Lower leg skin (tissue), 4 donors: ENCODE data around the gene CDK16. TPM values are rescaled to one million over a fixed set of nuclear protein-coding genes. Genes with fewer than 3 reads are reported as not detected.

ENCODE experiments used
- DNase-seq, 2 donors: peaks; one replicate each; pipeline ENCODE4 v3.0.0-alpha.2; 2019; ENCODE audit warnings: low spot score in 2 of 2
- H3K4me3 ChIP-seq: fragments of 200-600 bp; sonication (generic); 2 replicates; pipeline ENCODE4 v1.5.1; 2017; ENCODE audit warnings: mild to moderate bottlenecking, low read depth; ENCODE audit not compliant: poor library complexity, severe bottlenecking
- POLR2A ChIP-seq, 2 donors: fragments of 450-650 bp; IDR thresholded peaks; one replicate each; pipeline ENCODE4 v1.6.1; 2016 to 2017; ENCODE audit warnings: antibody characterized with exemption in 2 of 2, mild to moderate bottlenecking in 1 of 2, moderate library complexity in 1 of 2
- WGBS, 2 donors: methylation state at CpG; one replicate each; pipeline ENCODE4 v1.1.5; 2018; 5-methylcytosine and 5-hydroxymethylcytosine counted together
- intact Hi-C: fragments of 100-400 bp; cut with DNase I; formaldehyde crosslinking; loops from one replicate; pipeline ENCODE4 v1.15.0; 2023; ENCODE audit warnings: low total_unique reads
- total RNA-seq, 4 donors: library from RNA; depleted of rRNA; stranded (reverse); fragments of >200 nt; gene quantifications; one replicate each; pipeline ENCODE4 v1.1.0, GENCODE V29; 2016
- TF ChIP-seq, protein P1 (sequence below), 3 donors: fragments of 450-650 bp; IDR thresholded peaks; one replicate each; pipeline ENCODE4 v1.5.1; 2016; ENCODE audit warnings: antibody characterized with exemption in 3 of 3, mild to moderate bottlenecking in 3 of 3, moderate library complexity in 2 of 3

The CDK16 gene
- total RNA-seq, 4 donors from 2014 or later: 57.7 to 98.0 (median 73.5) TPM

DNA sequence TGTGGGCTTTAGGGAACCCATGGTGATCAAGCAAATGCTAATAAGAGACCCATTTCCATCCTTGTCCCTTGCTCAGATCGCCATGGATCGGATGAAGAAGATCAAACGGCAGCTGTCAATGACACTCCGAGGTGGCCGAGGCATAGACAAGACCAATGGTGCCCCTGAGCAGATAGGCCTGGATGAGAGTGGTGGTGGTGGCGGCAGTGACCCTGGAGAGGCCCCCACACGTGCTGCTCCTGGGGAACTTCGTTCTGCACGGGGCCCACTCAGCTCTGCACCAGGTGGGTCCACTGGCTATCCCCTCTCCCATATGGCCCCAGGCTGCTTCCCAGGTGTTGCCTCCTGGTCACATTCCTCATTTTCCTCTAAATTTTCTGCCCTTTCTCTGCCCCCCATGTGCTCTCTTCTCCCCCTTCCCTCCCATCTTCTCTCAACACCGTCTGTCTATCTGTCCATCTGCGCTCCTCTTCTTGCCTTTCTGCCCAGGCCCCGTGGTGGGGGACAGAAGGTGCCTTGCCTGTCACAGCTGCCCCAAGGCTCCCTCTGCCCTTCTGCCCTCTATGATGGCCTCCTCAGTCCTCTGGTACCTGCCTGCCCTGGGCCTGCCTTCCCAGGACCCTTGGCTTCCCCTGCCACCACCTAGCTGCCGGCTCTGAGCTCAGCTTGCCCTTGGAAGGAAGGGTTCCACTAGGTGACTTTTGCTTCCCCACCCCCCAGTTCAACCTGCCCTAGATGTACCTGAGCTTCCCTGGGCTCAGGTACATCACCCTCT, 5.2 kb downstream of the CDK16 start:
- WGBS, 2 donors: 87 to 95% methylated on average over 13 of the region's 13 CpGs
- intact Hi-C loops: no loop called here
- peak in 1 of 2 donors; percentile 80 for DNase-seq
- TF ChIP-seq, protein P1, sequence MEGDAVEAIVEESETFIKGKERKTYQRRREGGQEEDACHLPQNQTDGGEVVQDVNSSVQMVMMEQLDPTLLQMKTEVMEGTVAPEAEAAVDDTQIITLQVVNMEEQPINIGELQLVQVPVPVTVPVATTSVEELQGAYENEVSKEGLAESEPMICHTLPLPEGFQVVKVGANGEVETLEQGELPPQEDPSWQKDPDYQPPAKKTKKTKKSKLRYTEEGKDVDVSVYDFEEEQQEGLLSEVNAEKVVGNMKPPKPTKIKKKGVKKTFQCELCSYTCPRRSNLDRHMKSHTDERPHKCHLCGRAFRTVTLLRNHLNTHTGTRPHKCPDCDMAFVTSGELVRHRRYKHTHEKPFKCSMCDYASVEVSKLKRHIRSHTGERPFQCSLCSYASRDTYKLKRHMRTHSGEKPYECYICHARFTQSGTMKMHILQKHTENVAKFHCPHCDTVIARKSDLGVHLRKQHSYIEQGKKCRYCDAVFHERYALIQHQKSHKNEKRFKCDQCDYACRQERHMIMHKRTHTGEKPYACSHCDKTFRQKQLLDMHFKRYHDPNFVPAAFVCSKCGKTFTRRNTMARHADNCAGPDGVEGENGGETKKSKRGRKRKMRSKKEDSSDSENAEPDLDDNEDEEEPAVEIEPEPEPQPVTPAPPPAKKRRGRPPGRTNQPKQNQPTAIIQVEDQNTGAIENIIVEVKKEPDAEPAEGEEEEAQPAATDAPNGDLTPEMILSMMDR (IDR thresholded peaks at IDR 0.05): no peak
- no peak for TF ChIP-seq POLR2A (IDR thresholded peaks at IDR 0.05)
- no peak overlapping the region for H3K4me3 ChIP-seq

DNA sequence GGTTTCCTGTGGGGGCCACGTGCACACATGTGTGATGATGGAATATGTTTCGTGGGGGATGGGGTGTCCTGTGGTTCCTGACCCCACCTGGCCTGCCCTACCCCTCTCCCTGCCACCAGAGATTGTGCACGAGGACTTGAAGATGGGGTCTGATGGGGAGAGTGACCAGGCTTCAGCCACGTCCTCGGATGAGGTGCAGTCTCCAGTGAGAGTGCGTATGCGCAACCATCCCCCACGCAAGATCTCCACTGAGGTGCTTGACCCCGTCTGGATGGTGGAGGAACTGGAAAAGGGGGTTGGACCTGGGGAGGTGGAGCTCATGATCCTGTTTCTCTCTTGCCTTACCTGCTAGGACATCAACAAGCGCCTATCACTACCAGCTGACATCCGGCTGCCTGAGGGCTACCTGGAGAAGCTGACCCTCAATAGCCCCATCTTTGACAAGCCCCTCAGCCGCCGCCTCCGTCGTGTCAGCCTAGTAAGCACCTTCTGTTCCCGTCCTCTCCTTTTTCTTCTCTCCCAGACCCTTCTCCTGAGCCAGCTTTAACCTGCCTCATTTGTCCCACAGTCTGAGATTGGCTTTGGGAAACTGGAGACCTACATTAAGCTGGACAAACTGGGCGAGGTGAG, 5.9 kb downstream of the CDK16 start:
- peak in 1 of 2 donors; percentile 85 for DNase-seq
- intact Hi-C loops: no loop called here
- H3K4me3 ChIP-seq: no peak overlapping the region
- WGBS, 2 donors: 87 to 94% methylated on average over 15 to 17 of the region's 17 CpGs
- TF ChIP-seq, protein P1 (IDR thresholded peaks at IDR 0.05): no peak
- no peak for TF ChIP-seq POLR2A (IDR thresholded peaks at IDR 0.05)

DNA sequence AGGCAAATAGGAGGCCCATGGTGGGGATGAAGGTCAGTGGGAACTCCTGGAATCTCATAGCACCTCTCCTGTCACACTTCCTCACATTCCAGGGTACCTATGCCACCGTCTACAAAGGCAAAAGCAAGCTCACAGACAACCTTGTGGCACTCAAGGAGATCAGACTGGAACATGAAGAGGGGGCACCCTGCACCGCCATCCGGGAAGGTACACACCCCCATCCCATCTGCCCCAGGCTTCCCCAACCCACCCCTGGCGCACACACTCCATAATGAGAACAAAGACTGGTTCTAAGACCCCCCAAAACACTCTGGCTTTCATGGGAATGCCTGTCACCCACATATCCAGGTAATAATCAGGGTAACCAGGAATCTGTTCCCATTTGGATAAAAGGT, 6.4 kb downstream of the CDK16 start:
- DNase-seq: peak in 1 of 2 donors; percentile 59

DNA sequence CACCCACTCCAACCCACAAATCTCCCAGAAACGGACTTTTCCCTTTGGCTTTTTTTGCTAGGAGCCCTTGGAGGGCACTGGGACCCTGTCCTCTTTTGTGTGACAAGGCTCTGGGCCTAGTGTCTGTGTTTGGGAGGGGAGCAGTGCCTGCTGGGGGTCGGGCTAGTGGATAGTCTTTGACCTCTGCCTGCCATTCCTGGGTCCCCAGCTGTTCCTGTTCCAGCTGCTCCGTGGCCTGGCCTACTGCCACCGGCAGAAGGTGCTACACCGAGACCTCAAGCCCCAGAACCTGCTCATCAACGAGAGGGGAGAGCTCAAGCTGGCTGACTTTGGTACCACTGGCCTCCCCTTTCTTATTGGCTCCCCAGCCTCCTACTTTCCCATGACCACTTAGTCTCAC, 7.6 kb downstream of the CDK16 start:
- TF ChIP-seq, protein P1 (IDR thresholded peaks at IDR 0.05): no peak
- TF ChIP-seq POLR2A (IDR thresholded peaks at IDR 0.05): no peak
- no peak overlapping the region for H3K4me3 ChIP-seq
- intact Hi-C loops: no loop called here
- 76 to 90% methylated on average over 5 to 6 of the region's 6 CpGs for WGBS, 2 donors
- peak in 1 of 2 donors; percentile 60 for DNase-seq

More for the DNA sequence above, 6.4 kb downstream of the CDK16 start:
- intact Hi-C loops: no loop called here
- TF ChIP-seq, protein P1 (IDR thresholded peaks at IDR 0.05): no peak
- TF ChIP-seq POLR2A (IDR thresholded peaks at IDR 0.05): no peak
- no peak overlapping the region for H3K4me3 ChIP-seq
- WGBS, 2 donors: 94 to 95% methylated on average over 4 of the region's 4 CpGs

DNA sequence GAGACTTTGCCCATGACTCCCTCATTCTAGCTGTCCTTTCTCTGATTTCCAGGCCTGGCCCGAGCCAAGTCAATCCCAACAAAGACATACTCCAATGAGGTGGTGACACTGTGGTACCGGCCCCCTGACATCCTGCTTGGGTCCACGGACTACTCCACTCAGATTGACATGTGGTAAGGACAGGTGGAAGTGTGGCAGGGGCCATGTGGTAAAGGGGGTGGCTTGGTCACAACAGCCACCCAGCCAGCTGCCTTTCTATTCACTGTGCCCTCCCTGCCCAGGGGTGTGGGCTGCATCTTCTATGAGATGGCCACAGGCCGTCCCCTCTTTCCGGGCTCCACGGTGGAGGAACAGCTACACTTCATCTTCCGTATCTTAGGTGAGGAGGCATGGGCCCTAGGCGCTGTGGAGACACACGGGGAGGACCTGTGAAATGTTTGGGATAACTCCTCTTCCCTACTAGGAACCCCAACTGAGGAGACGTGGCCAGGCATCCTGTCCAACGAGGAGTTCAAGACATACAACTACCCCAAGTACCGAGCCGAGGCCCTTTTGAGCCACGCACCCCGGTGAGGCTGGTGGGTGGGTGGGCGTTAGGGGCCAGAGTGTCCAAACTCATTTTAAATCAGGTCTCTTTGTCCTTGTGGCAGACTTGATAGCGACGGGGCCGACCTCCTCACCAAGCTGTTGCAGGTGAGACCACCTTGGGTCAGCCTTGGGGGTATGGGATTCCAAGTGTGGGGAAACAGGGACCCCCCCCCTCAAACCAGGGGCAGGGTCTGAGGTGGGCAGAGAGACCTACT, 8.3 kb downstream of the CDK16 start:
- H3K4me3 ChIP-seq: no peak overlapping the region
- intact Hi-C loops: no loop called here
- TF ChIP-seq, protein P1 (IDR thresholded peaks at IDR 0.05): no peak
- TF ChIP-seq POLR2A (IDR thresholded peaks at IDR 0.05): no peak
- peak in 1 of 2 donors; percentile 81 for DNase-seq
- 95 to 96% methylated on average over 13 to 19 of the region's 19 CpGs for WGBS, 2 donors
